GM15510 (cell line): Measurements from ENCODE around the gene PDPR.
A peak's percentile ranks its signal among the peaks of the same experiment; 100 is the strongest.

Experiments
- POLR2A ChIP-seq: IDR thresholded peaks from 3 replicates; pipeline ENCODE4 v1.6.1; 2011; ENCODE audit warnings: borderline replicate concordance; ENCODE audit not compliant: insufficient read length; ENCODE audit errors: extremely low read depth

The PDPR gene

GRCh38 chr16:70113982-70114826 is at the start of gene PDPR:
Gene PDPR (plus strand): TSS chr16:70114332. CDS start chr16:70120493, 6,161 bp downstream.
- peak; percentile 49 for TF ChIP-seq POLR2A

GRCh38 chr16:70065746-70066658 is 48.1 kb upstream of the PDPR start:
- TF ChIP-seq POLR2A: peak; percentile 29

GRCh38 chr16:70151391-70151790 is 37.3 kb downstream of the PDPR start:
- TF ChIP-seq POLR2A: no peak

GRCh38 chr16:70151941-70152509 is 37.9 kb downstream of the PDPR start:
- no peak for TF ChIP-seq POLR2A

GRCh38 chr16:70152578-70153302 is 38.6 kb downstream of the PDPR start:
- no peak for TF ChIP-seq POLR2A

GRCh38 chr16:70156207-70156978 is 42.3 kb downstream of the PDPR start:
- TF ChIP-seq POLR2A: no peak

- TF ChIP-seq POLR2A: no peak
These were observed 43.0 kb downstream of the PDPR start for GRCh38 chr16:70157105-70157476.

GRCh38 chr16:70157477-70158260 is 43.5 kb downstream of the PDPR start:
- no peak for TF ChIP-seq POLR2A

- TF ChIP-seq POLR2A: no peak
These were observed 44.3 kb downstream of the PDPR start for GRCh38 chr16:70158261-70158939.

GRCh38 chr16:70159355-70160348 is 45.5 kb downstream of the PDPR start:
- no peak for TF ChIP-seq POLR2A

- no peak for TF ChIP-seq POLR2A
These were observed 46.3 kb downstream of the PDPR start for GRCh38 chr16:70160388-70160787.

GRCh38 chr16:70160821-70161220 is 46.7 kb downstream of the PDPR start:
- TF ChIP-seq POLR2A: no peak

GRCh38 chr16:70161350-70161749 is 47.2 kb downstream of the PDPR start:
- no peak for TF ChIP-seq POLR2A
